ENCODE data around the gene DLGAP1.

The DLGAP1 gene

GRCh38 chr18:3498698-3499471, 956.2 kb downstream of the DLGAP1 start:
- no peak for TF ChIP-seq CTCF (IDR thresholded peaks at IDR 0.05)
- H3K4me3 ChIP-seq, result peak overlapping the region; percentile 77
- DNase-seq (ENCODE audit: low spot score), result no peak
- no peak overlapping the region for H3K27ac ChIP-seq

- DNase-seq (ENCODE audit: low spot score), result no peak
- Histone ChIP-seq H3K4me3 (no peak overlapping the region), H3K27ac (no peak overlapping the region)
- TF ChIP-seq CTCF (IDR thresholded peaks at IDR 0.05), result no peak
Measured at GRCh38 chr18:3495691-3496430, 959.2 kb downstream of the DLGAP1 start.

- Histone ChIP-seq H3K27ac (no peak overlapping the region), H3K4me3 (no peak overlapping the region)
- no peak for DNase-seq (ENCODE audit: low spot score)
- no peak for TF ChIP-seq CTCF (IDR thresholded peaks at IDR 0.05)
Measured at GRCh38 chr18:3494569-3494968, 960.5 kb downstream of the DLGAP1 start.

- Histone ChIP-seq H3K27ac (peak overlapping the region in 1 of 2 donors; percentile 42), H3K4me3 (no peak overlapping the region)
- no peak for TF ChIP-seq CTCF (IDR thresholded peaks at IDR 0.05)
Measured at GRCh38 chr18:3494245-3494526, 960.9 kb downstream of the DLGAP1 start.

GRCh38 chr18:3493501-3494244, 961.4 kb downstream of the DLGAP1 start:
- no peak for DNase-seq (ENCODE audit: low spot score)
- Histone ChIP-seq H3K4me3 (peak overlapping the region; percentile 38), H3K27ac (peak overlapping the region in 1 of 2 donors; percentile 42)
- no peak for TF ChIP-seq CTCF (IDR thresholded peaks at IDR 0.05)

More at GRCh38 chr18:3494245-3494526, 960.9 kb downstream of the DLGAP1 start:
- DNase-seq (ENCODE audit: low spot score), result no peak

- Histone ChIP-seq H3K27ac (no peak overlapping the region), H3K4me3 (no peak overlapping the region)
- no peak for TF ChIP-seq CTCF (IDR thresholded peaks at IDR 0.05)
- DNase-seq (ENCODE audit: low spot score), result no peak
Measured at GRCh38 chr18:3492721-3493120, 962.4 kb downstream of the DLGAP1 start.
